ENCODE data around the gene OTP. TPM values are rescaled to one million over a fixed set of nuclear protein-coding genes. Genes with fewer than 3 reads are reported as not detected.

The OTP gene
- total and polyA plus RNA-seq, 2 donors (not counting 1 experiment from before 2014, with no cell fraction given), result 0.03 TPM; not detected in 1

DNA sequence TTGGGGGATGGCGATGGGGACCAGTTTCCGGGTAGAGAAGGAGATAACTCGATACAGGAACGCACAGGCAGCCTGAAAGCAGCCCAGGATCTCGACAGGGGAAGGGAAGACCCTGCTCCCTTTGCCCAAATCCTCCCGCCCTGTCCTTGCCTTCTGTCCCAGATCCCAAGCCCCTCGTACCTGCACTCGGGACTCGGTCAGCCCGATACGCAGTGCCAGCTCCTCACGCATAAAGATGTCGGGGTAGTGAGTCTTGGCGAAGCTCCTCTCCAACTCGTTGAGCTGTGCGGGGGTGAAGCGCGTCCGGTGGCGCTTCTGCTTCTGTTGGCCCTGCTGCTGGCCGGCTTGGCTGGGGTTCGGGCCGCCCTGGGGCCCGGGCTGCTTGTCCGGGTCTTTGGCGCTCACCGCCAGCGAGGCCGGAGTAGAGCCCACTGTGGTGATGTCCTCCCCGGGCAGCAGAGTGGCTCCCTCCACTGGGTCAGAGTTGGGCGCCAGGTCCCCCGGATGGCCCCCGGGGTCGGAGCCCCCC is 1.8 kb downstream of the OTP start:
- no peaks in the 10 kb centered on the region for H4K20me1 ChIP-seq (ENCODE audit: control insufficient read depth, insufficient read depth, low read length, poor library complexity, severe bottlenecking)
- peaks cover 2% of the 10 kb centered on the region for H3K9me3 Mint-ChIP-seq (ENCODE audit: insufficient read depth)
- no peak overlapping the region for H3K4me3 ChIP-seq (ENCODE audit: control extremely low read depth in 1 of 5, extremely low read depth in 1 of 5, insufficient read depth in 1 of 5, low read depth in 2 of 5, low read length in 4 of 5)
- DNase-seq (peak; percentile 36), ATAC-seq (ENCODE audit: low read depth) (no peak)
- peaks cover 3 to 62% (median 52%) of the 10 kb centered on the region in 3 donors for H3K9me3 ChIP-seq (ENCODE audit: control extremely low read depth in 1 of 3, control insufficient read depth in 2 of 3, insufficient read depth in 1 of 3, low read length in 2 of 3)
- ChIA-PET CTCF (interaction anchor here (1.6 kb wide), 1 partner anchor 10 kb away, joined by 4 read pairs; no protein-coding TSS in a partner anchor), POLR2A (no interaction called here)
- H3K27me3 Mint-ChIP-seq, result peaks cover 69% of the 10 kb centered on the region
- intact Hi-C loops (cut with micrococcal nuclease), result loop anchor here (5.0 kb wide), 1 partner anchor 141 kb away; the partner anchor contains the start of gene TBCA
- peaks cover 0 to 96% (median 92%) of the 10 kb centered on the region in 4 experiments for H3K27me3 ChIP-seq (replicated peaks in 1 of 4; ENCODE audit: control extremely low read depth in 1 of 4, control insufficient read depth in 3 of 4, insufficient read depth in 4 of 4, low read length in 3 of 4)
- H3K36me3 ChIP-seq (replicated peaks in 1 of 2; ENCODE audit: control extremely low read depth in 1 of 2, control insufficient read depth in 1 of 2, extremely low read depth in 1 of 2, insufficient read depth in 2 of 2, low read length in 1 of 2), result no peaks in the 10 kb centered on the region
- H3K79me2 ChIP-seq (ENCODE audit: control insufficient read depth, insufficient read depth, low read length), result no peaks in the 10 kb centered on the region
- peaks cover 24 to 62% of the 10 kb centered on the region in 2 donors for H3K4me1 ChIP-seq (ENCODE audit: control insufficient read depth in 2 of 2, insufficient read depth in 2 of 2, low read length in 2 of 2)
- no peak overlapping the region for H3K4me3 Mint-ChIP-seq
- no peak for TF ChIP-seq EZH2 (IDR thresholded peaks at IDR 0.05; ENCODE audit: borderline replicate concordance, insufficient read depth, low read depth, low read length, poor library complexity, severe bottlenecking)
- TF ChIP-seq, protein P1, sequence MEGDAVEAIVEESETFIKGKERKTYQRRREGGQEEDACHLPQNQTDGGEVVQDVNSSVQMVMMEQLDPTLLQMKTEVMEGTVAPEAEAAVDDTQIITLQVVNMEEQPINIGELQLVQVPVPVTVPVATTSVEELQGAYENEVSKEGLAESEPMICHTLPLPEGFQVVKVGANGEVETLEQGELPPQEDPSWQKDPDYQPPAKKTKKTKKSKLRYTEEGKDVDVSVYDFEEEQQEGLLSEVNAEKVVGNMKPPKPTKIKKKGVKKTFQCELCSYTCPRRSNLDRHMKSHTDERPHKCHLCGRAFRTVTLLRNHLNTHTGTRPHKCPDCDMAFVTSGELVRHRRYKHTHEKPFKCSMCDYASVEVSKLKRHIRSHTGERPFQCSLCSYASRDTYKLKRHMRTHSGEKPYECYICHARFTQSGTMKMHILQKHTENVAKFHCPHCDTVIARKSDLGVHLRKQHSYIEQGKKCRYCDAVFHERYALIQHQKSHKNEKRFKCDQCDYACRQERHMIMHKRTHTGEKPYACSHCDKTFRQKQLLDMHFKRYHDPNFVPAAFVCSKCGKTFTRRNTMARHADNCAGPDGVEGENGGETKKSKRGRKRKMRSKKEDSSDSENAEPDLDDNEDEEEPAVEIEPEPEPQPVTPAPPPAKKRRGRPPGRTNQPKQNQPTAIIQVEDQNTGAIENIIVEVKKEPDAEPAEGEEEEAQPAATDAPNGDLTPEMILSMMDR (IDR thresholded peaks at IDR 0.05), result no peak
- H3K9ac ChIP-seq (ENCODE audit: low read length), result no peak overlapping the region
- 16% methylated on average over 34 of the region's 34 CpGs for WGBS (ENCODE audit: insufficient coverage)
- peaks cover 10% of the 10 kb centered on the region for H3K4me1 Mint-ChIP-seq
- no peak overlapping the region for H2AFZ ChIP-seq (ENCODE audit: insufficient read depth, low read depth, low read length, poor library complexity, severe bottlenecking)
- no peak overlapping the region for H3K27ac ChIP-seq (ENCODE audit: low read length in 2 of 2)
- H3K27ac Mint-ChIP-seq, result no peak overlapping the region
- H3K4me2 ChIP-seq (replicated peaks; ENCODE audit: low read depth, low read length, poor library complexity, severe bottlenecking), result no peak overlapping the region

DNA sequence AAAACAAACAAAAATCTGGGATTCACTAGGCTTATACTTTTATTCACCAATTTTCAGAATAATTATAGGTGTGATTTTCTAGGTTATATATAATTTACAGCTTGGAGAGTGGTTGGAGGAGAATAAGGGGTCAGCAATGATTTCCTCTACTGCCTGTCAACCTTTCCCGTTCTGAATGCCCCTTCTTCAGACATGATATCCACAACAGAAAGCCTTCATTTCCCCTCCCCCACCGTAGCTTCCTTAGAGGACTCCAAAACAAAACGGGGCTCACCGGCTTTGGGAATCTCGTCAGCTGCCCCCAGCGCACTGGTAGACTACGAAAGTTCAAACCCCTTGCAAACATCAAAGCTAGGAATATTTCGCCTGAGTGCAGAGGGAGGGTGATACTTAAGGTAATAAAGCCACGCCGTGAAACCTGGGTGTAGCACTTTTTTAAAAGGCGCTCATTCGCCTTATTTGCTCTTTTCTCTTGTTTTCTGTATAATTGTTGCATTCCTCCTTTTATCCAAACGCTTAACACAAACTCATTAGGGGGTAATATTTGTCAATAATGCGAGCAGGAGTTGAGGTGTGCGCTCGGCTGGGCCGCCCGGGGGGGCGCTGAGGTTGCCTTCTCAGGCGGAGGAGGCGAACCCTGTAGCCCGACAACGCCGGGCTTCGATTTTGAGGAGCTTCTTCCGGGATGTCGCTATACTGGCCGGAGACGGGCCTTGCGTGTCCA is 2.4 kb downstream of the OTP start:
- ChIA-PET CTCF (no interaction called here), POLR2A (no interaction called here)
- DNase-seq (peak; percentile 18), ATAC-seq (ENCODE audit: low read depth) (no peak)
- intact Hi-C loops (cut with micrococcal nuclease), result loop anchor here (5.0 kb wide), 1 partner anchor 141 kb away; the partner anchor contains the start of gene TBCA
- peak overlapping the region; percentile 65 for H3K27ac Mint-ChIP-seq
- Histone ChIP-seq H3K4me1 (ENCODE audit: control insufficient read depth in 2 of 2, insufficient read depth in 2 of 2, low read length in 2 of 2) (peaks cover 31 to 63% of the 10 kb centered on the region in 2 donors), H3K36me3 (replicated peaks in 1 of 2; ENCODE audit: control extremely low read depth in 1 of 2, control insufficient read depth in 1 of 2, extremely low read depth in 1 of 2, insufficient read depth in 2 of 2, low read length in 1 of 2) (no peaks in the 10 kb centered on the region), H3K27ac (ENCODE audit: low read length in 2 of 2) (no peak overlapping the region), H2AFZ (ENCODE audit: insufficient read depth, low read depth, low read length, poor library complexity, severe bottlenecking) (no peak overlapping the region), H3K4me3 (ENCODE audit: control extremely low read depth in 1 of 5, extremely low read depth in 1 of 5, insufficient read depth in 1 of 5, low read depth in 2 of 5, low read length in 4 of 5) (no peak overlapping the region), H3K9me3 (ENCODE audit: control extremely low read depth in 1 of 3, control insufficient read depth in 2 of 3, insufficient read depth in 1 of 3, low read length in 2 of 3) (peaks cover 3 to 62% (median 46%) of the 10 kb centered on the region in 3 donors), H3K27me3 (replicated peaks in 1 of 4; ENCODE audit: control extremely low read depth in 1 of 4, control insufficient read depth in 3 of 4, insufficient read depth in 4 of 4, low read length in 3 of 4) (peaks cover 0 to 95% (median 91%) of the 10 kb centered on the region in 4 experiments), H4K20me1 (ENCODE audit: control insufficient read depth, insufficient read depth, low read length, poor library complexity, severe bottlenecking) (no peaks in the 10 kb centered on the region), H3K79me2 (ENCODE audit: control insufficient read depth, insufficient read depth, low read length) (no peaks in the 10 kb centered on the region), H3K9ac (ENCODE audit: low read length) (no peak overlapping the region), H3K4me2 (replicated peaks; ENCODE audit: low read depth, low read length, poor library complexity, severe bottlenecking) (no peak overlapping the region)
- TF ChIP-seq, protein P1 (IDR thresholded peaks at IDR 0.05), result no peak
- no peak for TF ChIP-seq EZH2 (IDR thresholded peaks at IDR 0.05; ENCODE audit: borderline replicate concordance, insufficient read depth, low read depth, low read length, poor library complexity, severe bottlenecking)
- H3K27me3 Mint-ChIP-seq, result peaks cover 68% of the 10 kb centered on the region
- H3K4me3 Mint-ChIP-seq, result no peak overlapping the region
- H3K4me1 Mint-ChIP-seq, result peaks cover 14% of the 10 kb centered on the region
- WGBS (ENCODE audit: insufficient coverage), result 19% methylated on average over 19 of the region's 30 CpGs
- peaks cover 3% of the 10 kb centered on the region for H3K9me3 Mint-ChIP-seq (ENCODE audit: insufficient read depth)
